ENCODE measurements around the gene CTAG2.

DNA sequence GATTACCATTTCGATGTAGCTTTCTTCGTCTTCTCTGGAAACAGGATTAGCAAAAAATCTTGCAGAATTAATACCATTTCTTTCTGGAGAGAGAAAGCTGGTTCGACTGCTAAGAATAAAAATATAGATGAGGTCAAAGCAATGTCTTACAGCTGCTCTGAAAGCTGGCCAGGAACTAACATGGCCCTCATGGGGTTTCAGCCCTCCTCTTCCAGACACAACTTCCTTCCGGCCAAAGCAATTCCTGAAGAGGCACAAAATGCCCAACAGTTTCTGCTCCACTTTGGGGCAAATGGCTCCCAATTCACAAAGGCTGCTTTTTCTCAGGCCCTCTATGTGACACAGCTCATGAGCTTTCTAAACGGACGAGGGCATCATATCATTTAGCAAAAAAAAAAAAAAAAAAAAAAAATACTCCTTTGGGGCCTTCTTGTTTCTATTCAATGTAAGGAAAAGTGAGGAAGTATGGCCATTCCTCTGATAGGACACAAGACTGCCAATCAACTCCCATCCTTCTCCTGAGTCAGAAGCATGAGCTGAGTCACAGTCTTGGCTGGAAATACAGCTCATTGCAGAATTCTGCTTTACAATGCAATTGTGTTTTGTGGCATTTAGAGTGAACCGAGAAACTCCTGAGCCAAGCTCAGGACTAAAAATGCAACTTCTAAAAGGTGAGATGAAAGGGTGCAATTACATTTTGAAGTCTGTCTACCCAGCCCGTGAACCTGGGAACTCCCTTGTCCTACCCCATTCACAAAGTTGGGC lies 42.7 kb upstream of the CTAG2 start:
- TF ChIP-seq POLR2AphosphoS5 (IDR thresholded peaks at IDR 0.05; ENCODE audit: insufficient read depth in 1 of 2, low read depth in 1 of 2) (no peak), POLR2A (IDR thresholded peaks at IDR 0.05) (no peak)
- TF ChIP-seq, protein P1, sequence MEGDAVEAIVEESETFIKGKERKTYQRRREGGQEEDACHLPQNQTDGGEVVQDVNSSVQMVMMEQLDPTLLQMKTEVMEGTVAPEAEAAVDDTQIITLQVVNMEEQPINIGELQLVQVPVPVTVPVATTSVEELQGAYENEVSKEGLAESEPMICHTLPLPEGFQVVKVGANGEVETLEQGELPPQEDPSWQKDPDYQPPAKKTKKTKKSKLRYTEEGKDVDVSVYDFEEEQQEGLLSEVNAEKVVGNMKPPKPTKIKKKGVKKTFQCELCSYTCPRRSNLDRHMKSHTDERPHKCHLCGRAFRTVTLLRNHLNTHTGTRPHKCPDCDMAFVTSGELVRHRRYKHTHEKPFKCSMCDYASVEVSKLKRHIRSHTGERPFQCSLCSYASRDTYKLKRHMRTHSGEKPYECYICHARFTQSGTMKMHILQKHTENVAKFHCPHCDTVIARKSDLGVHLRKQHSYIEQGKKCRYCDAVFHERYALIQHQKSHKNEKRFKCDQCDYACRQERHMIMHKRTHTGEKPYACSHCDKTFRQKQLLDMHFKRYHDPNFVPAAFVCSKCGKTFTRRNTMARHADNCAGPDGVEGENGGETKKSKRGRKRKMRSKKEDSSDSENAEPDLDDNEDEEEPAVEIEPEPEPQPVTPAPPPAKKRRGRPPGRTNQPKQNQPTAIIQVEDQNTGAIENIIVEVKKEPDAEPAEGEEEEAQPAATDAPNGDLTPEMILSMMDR (IDR thresholded peaks at IDR 0.05) = no peak

All from vagina (tissue), 2 donors.